Gastroesophageal sphincter (tissue), 3 donors: ENCODE measurements around the gene MED25.

Source experiments
- CTCF ChIP-seq, 4 experiments: fragments of 200-600 bp in 2 of 4; fragments of 450-650 bp in 2 of 4; sonication (generic) in 1 of 4; IDR thresholded peaks; one replicate each; pipeline ENCODE4 v1.5.1; 2017 to 2019; ENCODE audit warnings: antibody characterized with exemption in 4 of 4, mild to moderate bottlenecking in 2 of 4, moderate library complexity in 2 of 4
- POLR2A ChIP-seq, 2 donors: fragments of 450-650 bp; IDR thresholded peaks; one replicate each; pipeline ENCODE4 v1.6.1; 2017; ENCODE audit warnings: antibody characterized with exemption in 2 of 2, mild to moderate bottlenecking in 2 of 2, moderate library complexity in 1 of 2
- POLR2AphosphoS5 ChIP-seq: sonication (generic); formaldehyde crosslinking; IDR thresholded peaks from one replicate; pipeline ENCODE4 v1.6.1; 2017; ENCODE audit warnings: antibody characterized with exemption

- TF ChIP-seq POLR2A (IDR thresholded peaks at IDR 0.05) (no peak), POLR2AphosphoS5 (no peak), CTCF (IDR thresholded peaks at IDR 0.05) (no peak)
Observed at GRCh38 chr19:49873129-49873521, 55.0 kb downstream of the MED25 start.
